GM12874 (cell line): ENCODE measurements around the gene DKK1.

Experiments
- CTCF ChIP-seq: IDR thresholded peaks from 2 replicates; pipeline ENCODE4 v1.5.1; 2011; ENCODE audit warnings: low read depth, mild to moderate bottlenecking, control low read depth, low read length, moderate library complexity; ENCODE audit not compliant: insufficient read depth

DKK1 gene

DNA sequence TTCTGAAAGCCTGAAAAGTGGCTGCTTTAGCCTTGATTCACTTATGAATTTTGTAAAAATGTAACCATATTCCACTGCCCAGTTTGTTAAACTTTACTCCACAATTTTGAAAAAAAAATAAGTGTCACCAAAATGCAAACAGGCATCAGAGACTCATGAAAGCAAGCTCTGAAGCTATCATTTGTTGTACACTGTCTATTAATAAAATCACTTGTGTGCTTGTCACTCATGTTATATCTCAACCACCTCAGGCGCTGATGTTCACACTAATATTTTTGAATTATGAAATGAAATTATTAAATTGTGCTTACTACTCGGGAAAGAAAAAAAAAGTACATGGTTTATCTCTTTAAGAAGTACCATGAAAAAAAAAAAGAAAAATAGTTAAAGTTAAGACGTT is 34.5 kb upstream of the DKK1 start:
- TF ChIP-seq CTCF, result no peak

- TF ChIP-seq CTCF, result no peak
These were observed 34.0 kb upstream of the DKK1 start for GRCh38 chr10:52280051-52280450.

DNA sequence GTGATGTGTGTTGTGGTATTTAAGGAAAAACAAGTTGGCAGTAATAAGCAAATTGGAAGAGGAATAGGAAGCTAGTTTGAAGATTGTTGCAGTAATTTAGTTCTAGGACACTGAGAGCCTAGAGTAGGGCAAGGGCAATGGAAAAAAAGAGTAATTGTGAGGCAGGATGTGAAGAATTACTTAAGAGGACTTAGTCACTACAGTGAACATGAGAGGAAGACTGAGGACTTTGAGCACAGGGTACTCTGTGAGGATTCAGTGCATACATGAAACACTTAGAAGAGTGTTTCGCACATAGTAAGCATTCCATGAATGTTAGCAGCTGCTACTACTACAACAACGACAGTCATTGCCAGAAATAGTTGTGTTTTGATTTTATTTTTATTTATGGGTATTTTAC is 30.9 kb upstream of the DKK1 start:
- TF ChIP-seq CTCF, result no peak

DNA sequence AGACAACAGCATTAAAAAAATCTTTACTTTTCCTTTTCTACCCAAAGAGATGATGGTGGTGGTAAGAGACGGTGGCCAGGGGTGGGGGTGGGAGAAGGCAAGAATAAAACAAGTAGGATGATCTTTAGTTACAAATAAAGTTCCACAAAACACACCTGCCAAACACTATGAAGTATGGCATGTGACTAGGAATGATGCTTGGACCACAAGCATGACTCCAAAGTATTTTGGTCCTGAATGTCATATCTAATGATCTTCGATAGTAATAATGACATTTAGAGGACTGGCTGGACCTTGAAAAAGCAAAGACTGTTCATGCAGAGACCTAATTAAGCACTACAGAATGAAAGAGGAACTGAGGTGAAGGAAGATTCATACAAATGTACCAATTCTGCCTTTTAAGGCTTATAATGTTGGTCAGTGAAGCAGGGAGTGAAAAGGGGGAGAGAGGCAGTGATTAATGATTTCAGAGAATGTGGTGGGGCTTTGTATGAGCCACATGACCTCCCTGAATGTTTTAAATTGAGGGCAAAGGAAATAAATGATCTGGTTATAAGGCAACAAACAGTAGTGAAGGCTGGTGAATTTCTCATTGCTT is 29.6 kb upstream of the DKK1 start:
- no peak for TF ChIP-seq CTCF

DNA sequence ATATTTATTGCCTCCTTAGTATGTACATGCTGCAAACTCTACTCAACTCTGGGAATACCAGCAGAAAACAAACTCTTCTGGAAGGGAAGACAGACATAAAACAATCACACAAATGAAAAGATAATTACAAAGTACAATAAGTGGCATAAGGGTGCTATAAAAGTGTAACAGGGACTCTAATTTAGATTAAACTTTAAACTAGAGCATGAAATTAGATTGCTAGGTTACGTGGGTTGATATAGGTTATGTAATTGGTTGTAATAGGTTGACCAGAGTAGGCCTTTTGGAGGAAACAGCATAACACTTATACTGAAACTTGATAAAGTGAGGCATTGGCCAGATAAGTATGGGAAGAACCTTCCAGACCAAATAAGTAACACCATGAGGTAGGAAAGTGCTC is 26.2 kb upstream of the DKK1 start:
- TF ChIP-seq CTCF, result no peak

GRCh38 chr10:52297747-52298146 is 16.3 kb upstream of the DKK1 start:
- no peak for TF ChIP-seq CTCF

GRCh38 chr10:52300599-52301277 is 13.3 kb upstream of the DKK1 start:
- no peak for TF ChIP-seq CTCF
